T follicular helper cell (primary cell): ENCODE measurements around the gene GCNT3.
A peak's percentile ranks its signal among the peaks of the same experiment; 100 is the strongest.
"Not testable (repeated sequence)": the region's sequence is repeated elsewhere in the genome, so short reads cannot be mapped to it uniquely, and the experiment has no call there.

Experiments used
- DNase-seq: peaks from one replicate; pipeline ENCODE4 v3.0.0-alpha.2; 2020; ENCODE audit warnings: low read depth

GCNT3 gene

DNA sequence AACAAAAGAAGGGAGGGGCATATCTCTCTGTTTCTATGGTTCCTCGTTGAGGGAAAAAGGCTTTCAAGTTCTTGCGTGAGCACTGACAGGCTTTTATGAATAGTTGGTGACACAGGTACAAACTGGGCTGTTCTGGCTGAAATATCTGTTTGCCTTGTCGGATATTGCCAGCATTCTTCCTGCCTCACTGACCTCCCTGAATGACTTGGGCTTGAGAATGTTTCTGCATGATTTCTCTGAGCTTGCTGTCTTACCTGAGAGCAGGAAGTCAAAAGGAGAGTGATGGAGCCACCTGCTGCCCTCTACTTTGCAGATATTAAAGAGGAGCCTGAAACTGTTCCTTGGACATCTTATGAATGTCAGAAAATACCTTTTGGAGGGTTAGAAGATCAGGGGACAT lies 4.8 kb downstream of the GCNT3 start:
- DNase-seq, result no peak

DNA sequence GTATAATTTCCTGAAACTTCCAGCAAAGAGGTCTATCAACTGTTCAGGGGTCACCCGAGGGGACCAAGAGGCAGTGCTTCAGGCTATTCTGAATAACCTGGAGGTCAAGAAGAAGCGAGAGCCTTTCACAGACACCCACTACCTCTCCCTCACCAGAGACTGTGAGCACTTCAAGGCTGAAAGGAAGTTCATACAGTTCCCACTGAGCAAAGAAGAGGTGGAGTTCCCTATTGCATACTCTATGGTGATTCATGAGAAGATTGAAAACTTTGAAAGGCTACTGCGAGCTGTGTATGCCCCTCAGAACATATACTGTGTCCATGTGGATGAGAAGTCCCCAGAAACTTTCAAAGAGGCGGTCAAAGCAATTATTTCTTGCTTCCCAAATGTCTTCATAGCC lies 6.8 kb downstream of the GCNT3 start:
- DNase-seq, result no peak

DNA sequence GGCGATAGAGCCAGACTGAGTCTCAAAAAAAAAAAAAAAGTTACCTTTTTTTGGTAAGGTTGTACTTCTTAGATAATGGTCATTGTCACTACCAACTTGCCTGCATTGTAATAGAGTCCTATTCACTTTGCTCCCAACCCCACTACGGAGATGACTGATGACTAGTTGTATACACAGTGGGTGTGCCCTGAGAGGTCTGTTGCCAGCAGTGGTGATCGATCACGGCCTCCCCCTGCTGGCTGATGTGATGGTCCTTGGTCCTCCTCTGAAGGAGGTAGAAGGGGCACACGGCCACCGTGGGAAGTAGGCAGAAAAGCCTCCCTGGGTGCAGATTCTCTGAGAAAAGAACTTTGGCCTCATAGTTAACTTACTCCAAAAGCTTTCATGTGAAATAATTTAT lies 10.7 kb downstream of the GCNT3 start:
- DNase-seq, result peak; percentile 1

DNA sequence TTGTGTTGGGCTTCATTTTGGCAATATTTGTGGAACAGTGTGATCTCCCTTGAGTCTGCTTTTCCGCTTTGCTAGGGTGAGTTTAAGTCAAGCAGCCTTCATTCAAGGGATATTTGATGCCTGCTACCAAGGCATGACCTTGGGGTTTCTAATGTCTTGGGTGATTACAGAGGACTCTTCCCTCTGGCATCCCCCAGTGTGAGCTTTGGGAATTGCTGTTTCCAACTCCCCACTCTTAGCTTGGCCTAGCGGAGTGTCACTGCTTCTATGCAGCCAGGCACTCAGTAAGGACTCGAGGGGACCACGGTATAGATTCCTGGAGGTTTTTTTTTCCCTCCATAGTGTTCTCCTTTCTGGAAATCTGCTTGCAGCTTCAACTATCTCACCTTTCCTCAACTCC lies 21.1 kb downstream of the GCNT3 start:
- no peak for DNase-seq

DNA sequence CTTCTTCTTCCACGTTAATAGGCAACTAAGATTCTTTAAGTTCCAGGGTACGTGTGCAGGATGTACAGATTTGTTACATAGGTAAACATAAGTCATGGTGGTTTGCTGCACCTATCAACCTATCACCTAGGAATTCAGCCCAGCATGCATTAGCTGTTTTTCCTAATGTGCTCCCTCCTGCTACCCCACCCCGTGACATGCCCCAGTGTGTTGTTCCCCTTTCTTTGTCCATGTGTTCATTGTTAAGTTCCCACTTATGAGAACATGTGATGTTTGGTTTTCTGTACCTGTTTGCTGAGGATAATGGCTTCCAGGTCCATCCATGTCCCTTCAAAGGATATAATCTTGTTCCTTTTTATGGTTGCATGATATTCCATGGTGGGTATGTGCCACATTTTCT lies 24.6 kb downstream of the GCNT3 start:
- DNase-seq, result no peak

DNA sequence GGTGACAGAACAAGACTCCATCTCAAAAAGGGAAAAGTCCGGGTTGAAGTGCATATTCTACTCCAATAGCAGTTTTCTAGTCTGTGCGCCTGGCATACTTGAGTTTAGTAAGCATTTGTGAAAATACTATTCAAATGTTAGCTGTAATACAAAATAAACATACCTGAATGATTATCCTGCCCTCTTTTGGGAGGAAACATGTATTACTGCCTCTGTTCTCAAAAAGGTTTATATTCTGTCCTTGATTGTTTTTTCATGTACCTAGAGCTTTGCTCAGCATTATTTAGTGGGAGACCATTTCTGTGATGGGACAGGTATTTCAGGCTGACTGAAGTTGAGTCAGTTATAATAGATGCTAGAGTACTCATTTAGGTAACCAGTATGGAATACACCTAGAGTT lies 25.9 kb downstream of the GCNT3 start:
- DNase-seq, result not testable (repeated sequence)

DNA sequence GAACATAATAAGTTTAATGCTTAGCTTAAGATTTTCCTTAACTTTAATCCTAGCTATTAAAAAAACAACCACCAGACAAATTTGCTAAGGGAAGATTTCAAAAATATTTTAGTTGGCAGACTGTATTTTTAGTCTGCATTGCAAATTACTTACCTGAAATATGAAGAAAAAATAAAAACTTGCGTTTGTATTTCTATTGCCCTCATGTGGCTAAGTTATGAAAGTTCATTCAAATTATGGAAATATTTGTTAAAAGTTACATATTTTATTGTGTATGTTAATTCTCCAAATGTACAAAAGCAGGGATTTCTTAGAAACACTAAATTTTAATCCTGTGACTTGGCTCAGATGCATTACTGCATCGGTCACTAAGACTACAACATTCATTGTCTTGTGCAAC lies 30.8 kb downstream of the GCNT3 start:
- no peak for DNase-seq

DNA sequence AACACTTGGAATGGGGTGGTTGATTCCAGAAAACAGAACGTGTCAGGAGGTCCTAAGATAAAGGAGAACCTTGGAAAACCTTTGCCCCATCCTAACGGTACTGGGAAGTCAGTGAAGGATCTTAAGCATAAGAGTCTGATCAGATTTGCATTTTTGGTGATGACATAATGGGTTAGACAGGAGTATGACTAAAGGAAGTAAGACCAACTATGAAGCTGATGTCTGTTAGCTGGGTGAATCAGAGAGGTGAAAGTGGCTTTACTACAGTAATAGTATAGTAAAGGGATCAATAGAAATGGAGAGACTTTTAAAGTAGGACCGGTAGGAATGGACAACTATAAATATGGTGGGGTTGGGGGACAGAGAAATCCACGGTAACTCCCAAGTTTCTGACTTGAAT lies 33.2 kb downstream of the GCNT3 start:
- no peak for DNase-seq

DNA sequence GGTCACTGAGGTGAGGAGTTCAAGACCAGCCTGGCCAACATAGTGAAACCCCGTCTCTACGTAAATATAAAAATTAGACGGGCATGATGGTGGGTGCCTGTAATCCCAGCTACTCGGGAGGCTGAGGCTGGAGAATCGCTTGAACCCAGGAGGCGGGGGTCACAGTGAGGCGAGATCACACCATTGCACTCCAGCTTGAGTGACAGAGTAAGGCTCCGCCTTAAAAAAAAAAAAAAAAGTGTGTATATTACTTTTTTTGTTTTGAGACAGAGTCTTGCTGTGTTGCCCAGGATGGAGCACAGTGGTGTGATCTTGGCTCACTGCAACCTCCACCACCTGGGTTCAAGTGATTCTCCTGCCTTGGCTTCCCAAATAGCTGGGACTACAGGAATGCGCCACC lies 34.2 kb downstream of the GCNT3 start:
- DNase-seq, result not testable (repeated sequence)

DNA sequence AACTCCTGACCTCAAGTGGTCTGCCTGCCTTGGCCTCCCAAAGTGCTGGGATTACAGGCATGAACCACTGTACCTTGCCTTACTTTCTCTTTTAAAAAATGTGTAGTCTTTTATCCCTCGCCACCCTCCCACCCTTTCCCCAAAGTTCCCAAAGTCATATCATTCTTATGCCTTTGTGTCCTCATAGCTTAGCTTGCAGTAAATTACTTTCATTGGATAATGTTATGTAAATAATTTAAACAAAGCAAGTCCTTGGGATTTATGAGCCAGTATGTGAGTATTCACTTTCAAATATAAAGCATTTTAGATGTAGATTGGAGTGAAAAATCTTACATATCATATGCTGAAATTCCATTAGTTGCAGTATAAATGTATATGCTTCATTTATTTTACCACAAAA lies 34.7 kb downstream of the GCNT3 start:
- DNase-seq, result no peak

DNA sequence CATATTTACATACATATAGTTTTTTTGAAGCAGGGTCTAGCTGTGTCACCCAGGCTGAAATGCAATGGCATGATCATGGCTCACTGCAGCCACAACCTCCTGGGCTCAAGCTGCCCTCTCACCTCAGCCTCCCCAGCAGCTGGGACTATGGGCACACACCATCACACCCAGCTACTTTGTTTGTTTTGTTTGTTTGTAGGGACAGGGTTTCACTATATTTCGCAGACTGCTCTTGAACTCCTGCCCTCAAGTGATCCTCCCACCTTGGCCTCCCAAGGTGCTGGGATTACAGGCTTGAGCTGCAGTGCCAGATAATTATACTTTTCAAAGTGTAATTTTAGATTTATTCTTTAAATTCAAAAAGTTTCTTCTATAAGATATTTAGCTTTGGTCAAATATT lies 35.5 kb downstream of the GCNT3 start:
- DNase-seq, result no peak

DNA sequence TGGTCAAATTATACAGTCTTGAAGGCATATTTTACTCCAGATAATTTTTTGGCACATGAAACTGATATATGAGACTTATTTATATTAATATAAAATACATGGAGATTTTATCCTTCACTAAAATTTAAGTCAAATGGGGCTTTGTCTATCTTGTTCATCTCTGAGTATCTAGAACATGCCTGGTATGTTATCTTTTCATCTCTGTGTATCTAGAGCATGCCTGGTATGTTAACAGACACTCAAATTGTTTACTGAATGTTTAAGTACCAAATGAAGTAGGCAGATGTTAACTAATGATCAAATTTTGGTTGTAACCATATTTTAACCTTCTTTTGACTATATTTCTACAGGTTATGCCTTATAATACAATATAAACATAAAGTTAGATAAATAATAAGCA lies 38.0 kb downstream of the GCNT3 start:
- no peak for DNase-seq

DNA sequence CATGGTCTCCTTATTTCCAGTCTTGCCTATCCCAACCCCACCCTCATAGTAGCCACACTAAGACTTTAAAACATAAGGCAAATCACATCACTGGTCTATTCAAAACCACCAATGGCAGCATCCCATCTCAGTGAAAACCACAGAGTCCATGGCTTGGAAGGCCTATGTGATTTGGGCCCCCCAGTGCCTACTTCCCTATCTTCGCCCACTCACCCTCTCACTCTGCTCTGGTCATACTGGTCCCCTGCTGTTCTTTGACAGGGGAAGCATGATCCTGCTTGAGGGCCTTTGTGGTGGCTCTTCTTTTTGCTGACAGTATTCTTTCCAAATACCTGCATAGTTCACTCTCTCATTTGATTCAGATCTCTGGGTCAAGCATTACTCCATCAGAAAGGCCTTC lies 42.5 kb downstream of the GCNT3 start:
- no peak for DNase-seq

DNA sequence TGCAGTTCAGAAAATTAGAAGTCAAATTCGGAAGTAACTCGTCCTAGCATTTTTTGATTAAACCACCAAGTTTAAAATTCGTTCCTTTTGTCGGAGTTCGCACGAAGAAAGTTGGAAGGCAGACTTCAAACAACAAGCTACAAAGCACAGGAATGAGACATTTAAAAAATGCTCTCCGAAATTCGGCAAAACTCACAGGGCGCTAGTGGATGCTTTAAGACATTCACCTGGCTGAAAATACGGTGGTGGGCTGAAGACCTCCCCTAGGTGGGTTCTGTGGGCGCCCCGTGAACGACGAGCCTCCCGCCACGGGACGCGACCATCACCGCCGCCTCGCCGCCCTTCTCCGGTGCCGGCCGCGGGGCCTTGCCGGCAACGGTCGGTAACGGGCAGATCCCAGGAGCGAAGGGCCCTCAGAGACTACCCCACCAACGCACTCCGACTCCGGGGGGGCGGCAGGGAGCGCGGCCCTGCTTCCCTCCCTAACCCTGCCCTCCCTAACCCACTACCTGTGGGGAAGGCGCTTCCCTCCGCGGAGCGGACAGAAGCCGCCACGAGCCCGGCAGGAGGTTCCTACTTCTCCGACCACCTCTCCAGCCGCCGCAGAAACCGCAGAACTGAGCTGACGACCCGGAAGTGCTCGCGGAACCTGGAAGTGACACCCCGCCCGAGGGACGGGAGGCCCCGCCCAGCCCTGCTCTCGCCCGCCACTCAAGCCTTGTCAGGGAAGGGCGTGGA lies 45.5 kb downstream of the GCNT3 start, which contains the start of gene GTF2A2:
Gene GTF2A2 (minus strand): TSS at position 619 of the 738 bp plus-strand sequence. CDS start 5,238 bp downstream, outside the sequence.
- DNase-seq, result peak; percentile 86

DNA sequence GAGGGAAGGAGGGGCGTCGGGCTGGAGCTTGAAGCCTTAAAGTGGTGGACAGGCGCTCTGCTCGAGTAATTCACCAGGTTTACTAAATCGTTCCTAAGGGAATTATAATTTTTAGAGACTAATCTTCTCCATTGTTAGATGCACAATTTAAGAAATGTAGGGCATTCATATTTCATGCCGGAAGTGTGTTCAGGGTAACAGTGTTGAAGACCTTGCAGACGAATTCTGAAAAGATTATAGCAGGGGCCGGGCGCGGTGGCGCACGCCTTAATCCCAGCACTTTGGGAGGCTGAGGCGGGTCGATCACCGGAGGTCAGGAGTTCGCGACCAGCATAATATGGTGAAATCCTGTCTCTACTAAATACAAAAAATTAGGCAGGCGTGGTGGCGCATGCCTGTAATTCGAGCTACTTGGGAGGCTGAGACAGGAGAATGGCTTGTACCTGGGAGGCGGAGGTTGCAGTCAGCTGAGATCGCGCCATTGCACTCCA lies 46.1 kb downstream of the GCNT3 start:
- no peak for DNase-seq

DNA sequence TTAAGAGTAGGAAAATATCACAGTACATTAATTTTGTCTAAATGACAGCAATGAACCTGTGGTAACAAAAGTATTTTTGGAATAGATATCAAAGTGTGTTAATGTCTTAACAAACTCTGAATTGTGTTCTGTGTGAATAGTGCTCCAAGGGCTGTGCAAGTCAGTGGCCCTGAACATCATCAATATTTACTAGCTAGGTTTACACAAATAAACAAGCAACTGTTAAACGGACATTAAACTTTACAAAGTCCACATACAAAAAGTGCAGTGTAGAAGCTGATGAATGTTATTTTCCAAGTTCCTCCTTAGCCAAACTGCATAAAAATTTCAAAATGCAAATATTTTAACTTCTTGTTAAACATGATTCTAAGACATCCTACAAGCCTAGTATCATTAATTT lies 47.8 kb downstream of the GCNT3 start:
- DNase-seq, result no peak

DNA sequence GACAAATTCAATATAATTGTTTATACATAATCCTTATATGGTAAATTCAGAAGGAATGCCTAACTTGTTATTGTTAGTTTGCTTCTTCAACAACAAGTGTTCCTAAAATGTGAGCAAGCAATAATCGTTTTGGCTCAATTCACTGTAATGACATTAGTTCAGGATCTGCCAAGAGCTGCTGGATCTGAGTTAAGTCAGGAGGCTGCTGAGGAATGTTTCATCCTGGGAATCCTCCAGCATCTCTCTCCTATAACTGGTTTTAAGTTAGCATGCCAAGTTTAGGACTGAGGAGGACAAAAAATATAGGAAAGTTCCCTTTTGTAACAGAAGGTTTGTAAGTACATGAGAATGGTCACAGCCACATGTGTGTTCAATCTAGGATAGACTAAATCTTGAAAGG lies 50.7 kb downstream of the GCNT3 start:
- no peak for DNase-seq

DNA sequence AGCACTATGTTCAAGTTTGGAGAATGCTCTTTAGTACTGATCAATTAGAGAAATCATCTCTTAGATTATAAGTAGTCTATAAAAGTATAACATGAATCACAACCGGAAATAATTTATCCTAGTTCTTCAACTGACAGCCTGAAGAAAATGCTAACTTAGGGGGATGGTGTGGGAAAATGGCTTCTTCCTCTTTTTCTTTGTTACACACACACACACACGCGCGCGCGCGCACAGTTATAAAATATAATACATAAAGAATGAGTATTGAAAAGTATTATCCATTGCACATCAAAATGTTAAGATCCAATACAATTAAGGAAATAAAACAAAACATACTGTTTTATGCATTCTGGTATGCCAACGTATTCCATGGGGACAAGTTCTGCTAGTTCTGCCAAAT lies 57.0 kb downstream of the GCNT3 start:
- DNase-seq, result no peak
